HTR-8/SVneo (cell line): Measurements from ENCODE around the gene GHR.

Source experiments
- DNase-seq: peaks from one replicate; pipeline ENCODE4 v3.0.0; 2011; ENCODE audit warnings: low spot score, mixed read lengths; ENCODE audit not compliant: insufficient read length
- FAIRE-seq: peaks from 2 replicates; lab custom pipeline; 2011; peaks lifted over from hg19 to GRCh38; lab: Jason Lieb, UNC

The GHR gene

DNA sequence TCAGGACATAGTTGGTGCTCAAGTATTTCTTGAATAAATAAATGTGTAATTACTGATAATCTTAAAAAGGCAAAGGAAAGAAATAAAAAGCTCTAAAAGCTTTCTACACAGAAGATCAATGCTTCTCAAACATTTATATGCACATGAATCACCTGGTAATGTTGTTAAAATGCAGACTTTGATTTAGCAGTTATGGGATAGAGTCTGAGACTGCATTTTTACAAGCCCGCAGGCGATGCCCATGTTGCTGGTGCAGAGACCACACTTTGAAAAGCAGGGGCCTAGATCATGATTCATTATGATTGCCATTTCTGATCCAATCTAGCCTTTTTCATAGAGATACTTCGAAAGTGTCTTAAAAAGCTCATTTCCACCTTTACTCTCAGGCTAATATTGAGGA, 329.9 kb downstream of the GHR start:
- no peak for DNase-seq
- FAIRE-seq: no peak

DNA sequence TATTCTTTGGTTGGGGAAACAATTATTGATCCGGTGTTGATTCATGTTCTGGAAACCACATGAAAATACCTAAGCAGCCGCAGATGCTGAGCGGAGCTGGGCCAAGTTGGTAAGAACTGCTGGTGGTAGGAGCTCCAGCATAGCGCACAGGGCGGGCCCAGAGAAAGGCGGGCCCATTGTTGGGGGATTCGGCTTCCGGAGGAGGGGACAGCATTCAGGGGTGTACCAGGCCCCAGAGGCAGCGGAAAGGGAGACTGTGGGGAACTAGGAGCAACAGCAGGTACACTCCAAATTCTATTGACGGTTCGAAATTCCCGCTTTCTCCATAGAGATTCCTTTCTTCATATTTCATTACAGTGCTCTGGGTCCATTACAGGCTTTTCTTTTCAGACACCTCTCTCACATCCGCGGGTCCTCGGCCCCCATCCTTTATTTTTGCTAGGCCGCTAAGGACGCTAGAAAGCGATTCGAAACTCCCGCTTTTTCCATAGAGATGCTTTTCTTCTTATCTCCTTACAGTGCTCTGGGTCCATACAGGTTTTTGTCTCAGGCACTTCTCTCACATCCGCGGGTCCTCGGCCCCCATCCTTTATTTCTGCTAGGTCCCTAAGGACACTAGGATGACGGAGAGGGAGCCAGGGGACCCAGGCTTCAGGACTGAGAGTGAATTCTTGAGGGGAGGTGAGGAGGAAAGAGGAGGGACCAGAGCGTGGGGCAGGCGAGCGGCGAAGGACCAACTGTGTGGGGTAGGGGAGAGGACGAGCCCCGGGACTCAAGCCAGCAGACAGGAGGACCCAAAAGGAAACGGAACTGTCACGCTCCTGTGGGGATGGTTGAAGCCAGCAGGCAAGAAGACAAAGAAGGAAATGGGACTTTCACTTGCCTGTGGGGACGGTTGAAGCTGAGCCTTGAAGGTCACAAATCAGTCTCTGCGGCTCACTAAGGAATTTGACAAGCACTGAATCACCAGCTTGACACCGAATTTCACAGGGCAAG, 333.7 kb downstream of the GHR start, which contains the start of gene CCDC152:
CCDC152 (plus strand) TSS at position 213 of the 996 bp plus-strand sequence. CDS start 2,304 bp downstream, outside the sequence.
- FAIRE-seq (peak; percentile 87), DNase-seq (peak; percentile 25)

- DNase-seq (no peak), FAIRE-seq (no peak)
Measured at GRCh38 chr5:42759456-42759855, 336.2 kb downstream of the GHR start.

DNA sequence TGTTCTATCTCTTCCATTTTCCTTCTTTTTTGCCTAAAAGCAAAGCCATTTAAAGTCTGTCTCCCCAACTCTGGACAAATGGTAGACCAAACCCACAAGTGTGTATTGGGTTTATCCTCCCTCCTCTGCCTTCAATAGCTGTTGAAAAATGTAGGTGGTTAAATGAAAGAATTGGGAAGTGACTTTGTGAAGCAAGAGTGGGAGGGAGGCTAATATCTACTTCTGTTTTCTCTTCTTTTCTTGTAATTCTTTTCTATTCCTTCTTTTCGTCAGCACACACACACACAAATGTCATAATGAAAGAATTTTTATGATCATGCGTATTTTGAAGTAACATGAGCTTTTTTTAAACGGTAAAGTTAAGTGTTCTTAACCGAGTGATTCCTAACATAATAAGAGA, 337.2 kb downstream of the GHR start:
- no peak for FAIRE-seq

DNA sequence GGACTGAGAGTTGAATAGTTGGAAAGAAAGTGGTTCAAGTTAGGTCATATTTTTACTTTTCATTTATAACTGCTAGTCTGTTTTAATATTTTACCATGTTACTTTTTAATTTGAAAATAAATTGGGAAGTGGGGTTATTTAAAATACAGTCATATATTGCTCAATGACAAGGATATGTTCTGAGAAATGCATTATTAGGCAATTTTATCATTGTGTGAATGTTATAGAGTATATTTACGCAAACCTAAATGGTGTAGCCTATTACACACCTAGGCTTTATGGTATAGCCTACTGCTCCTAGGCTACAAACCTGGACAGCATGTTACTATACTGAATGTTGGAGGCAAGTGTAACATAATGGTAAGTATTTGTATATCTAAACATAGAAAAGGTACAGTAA, 338.6 kb downstream of the GHR start:
- FAIRE-seq: no peak
- no peak for DNase-seq

More for the DNA sequence above, 337.2 kb downstream of the GHR start:
- no peak for DNase-seq

- DNase-seq (peak; percentile 45), FAIRE-seq (no peak)
Measured at GRCh38 chr5:42767491-42768105, 344.4 kb downstream of the GHR start.

DNA sequence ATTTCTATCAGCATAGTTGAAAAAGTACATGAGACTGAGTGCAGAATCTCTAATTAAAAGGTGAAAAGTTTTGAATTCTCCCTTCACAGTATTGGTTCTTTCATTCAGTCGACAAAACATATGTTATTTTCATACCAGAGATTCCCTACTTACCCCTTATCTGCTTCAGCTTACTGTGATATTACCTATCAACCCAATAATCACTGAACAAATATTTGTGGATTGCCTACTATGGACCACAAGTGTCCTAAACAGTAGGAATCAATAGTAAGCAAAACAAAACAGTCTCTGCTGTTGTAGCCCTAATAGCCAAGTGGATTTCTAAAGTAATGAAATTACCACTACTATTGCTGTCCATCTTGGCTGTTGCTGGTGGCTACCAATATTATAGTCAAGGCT, 344.9 kb downstream of the GHR start:
- FAIRE-seq (no peak), DNase-seq (no peak)

DNA sequence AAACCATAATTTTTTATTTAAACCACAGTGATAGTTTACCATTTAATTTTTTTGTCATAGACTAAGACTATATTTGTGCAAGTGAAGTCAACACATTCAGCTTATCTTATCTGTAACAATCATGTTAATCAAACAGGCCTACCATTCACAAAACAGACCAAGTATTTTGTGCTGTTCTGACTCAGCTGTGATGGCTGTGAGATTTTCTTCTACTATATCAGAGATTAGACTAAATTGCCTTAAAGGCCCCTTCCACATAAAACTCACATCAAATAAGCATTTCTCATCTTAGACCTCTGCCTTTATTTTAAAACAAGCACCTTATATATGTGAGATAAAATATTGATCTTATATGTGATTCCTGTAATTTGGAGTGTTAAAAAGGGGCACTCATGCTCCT, 346.8 kb downstream of the GHR start:
- FAIRE-seq (no peak), DNase-seq (no peak)
